DMS 273 (cell line): ENCODE results near the gene KIAA0232.
A peak's percentile ranks its signal among the peaks of the same experiment; 100 is the strongest.

Experiments used
- DNase-seq: peaks from one replicate; lab custom pipeline; 2025; ENCODE audit not compliant: unreplicated experiment; lab: John Stamatoyannopoulos, UW

The KIAA0232 gene

GRCh38 chr4:6782147-6782845, at the start of gene KIAA0232:
Gene KIAA0232, plus strand, starts transcription at chr4:6782727. Its CDS starts 41,727 bp downstream, at chr4:6824454.
- DNase-seq: peak; percentile 95

DNA sequence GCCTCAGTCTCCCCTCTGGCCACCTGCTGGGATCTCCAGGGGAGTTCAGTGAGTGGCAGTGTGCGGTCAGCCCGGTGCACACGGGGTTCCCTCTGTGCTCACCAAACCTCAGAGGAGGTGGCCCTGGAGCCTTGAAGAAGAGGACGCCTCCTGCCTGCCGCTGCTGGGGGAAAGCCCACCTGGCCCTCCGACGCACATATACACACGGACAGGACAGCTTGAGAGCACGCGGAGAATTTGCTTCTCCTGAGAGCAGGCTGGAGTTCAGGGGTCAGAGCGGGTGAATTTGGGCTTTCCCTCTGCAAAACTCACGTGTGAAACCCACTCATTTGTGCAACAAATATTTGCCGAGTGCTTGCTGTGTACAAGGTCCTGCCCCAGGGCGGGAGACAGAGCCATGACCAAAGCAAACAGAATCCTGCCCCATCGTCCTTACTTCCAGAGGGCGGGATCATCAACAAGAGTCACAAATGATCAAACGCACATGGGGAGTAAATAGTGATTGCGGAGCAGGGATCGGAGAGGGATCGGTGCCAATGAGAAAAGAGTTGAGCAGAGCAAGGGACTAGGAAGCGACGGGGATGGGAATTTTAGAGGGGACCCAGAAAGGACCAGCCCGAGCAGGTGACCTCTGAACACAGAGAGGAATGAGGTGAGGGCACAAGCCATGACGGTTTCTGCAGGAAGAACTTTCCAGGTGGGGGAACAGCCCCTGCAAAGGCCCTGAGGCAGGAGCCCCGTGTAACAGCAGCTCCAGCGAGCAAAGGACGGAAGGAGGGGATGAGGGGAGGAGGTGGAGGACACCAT, 49.0 kb upstream of the KIAA0232 start:
- no peak for DNase-seq

GRCh38 chr4:6734165-6734786, 48.3 kb upstream of the KIAA0232 start:
- DNase-seq: no peak

DNA sequence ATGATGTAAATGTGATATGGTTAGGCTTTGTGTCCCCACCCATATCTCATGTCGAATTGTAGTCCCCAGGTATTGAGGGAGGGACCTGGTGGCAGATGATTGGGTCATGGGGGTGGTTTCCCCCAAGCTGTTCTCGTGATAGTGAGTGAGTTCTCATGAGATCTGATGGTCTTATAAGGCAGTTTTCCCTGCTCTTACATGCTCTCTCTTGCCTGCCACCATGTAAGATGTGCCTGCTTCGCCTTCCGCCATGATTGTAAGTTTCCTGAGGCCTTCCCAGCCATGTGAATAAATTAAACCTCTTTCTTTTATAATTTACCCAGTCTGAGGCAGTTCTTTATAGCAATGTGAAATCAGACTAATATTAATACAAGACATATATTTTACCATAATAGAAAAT, 42.6 kb upstream of the KIAA0232 start:
- no peak for DNase-seq

- DNase-seq: no peak
Observed at GRCh38 chr4:6740347-6740746, 42.2 kb upstream of the KIAA0232 start.

DNA sequence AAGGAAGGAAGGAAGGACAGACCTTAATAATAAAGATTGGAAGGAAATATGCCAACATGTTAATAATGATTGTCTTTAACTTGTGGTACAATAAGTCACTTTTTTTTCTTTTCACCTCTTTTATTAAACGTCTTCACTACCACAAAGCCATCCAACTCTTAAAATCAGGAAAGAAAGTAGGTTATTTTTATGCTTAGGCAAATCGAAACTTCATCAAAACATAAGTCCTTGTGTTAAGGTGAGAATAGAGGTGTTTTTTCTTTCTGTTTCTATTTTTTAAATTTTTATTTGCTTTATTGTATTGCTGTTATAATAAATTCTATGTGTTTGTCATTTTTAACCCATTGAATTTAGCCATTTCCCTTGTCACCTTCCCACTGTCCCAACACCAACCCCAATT, 40.0 kb upstream of the KIAA0232 start:
- DNase-seq: no peak

- DNase-seq: no peak
Observed at GRCh38 chr4:6742989-6743388, 39.5 kb upstream of the KIAA0232 start.

GRCh38 chr4:6746721-6747293, 35.7 kb upstream of the KIAA0232 start:
- DNase-seq: no peak

- DNase-seq: peak; percentile 29
Observed at GRCh38 chr4:6747294-6748051, 35.1 kb upstream of the KIAA0232 start.

- DNase-seq: no peak
Observed at GRCh38 chr4:6748286-6748685, 34.2 kb upstream of the KIAA0232 start.

- no peak for DNase-seq
Observed at GRCh38 chr4:6749340-6750171, 33.0 kb upstream of the KIAA0232 start.

DNA sequence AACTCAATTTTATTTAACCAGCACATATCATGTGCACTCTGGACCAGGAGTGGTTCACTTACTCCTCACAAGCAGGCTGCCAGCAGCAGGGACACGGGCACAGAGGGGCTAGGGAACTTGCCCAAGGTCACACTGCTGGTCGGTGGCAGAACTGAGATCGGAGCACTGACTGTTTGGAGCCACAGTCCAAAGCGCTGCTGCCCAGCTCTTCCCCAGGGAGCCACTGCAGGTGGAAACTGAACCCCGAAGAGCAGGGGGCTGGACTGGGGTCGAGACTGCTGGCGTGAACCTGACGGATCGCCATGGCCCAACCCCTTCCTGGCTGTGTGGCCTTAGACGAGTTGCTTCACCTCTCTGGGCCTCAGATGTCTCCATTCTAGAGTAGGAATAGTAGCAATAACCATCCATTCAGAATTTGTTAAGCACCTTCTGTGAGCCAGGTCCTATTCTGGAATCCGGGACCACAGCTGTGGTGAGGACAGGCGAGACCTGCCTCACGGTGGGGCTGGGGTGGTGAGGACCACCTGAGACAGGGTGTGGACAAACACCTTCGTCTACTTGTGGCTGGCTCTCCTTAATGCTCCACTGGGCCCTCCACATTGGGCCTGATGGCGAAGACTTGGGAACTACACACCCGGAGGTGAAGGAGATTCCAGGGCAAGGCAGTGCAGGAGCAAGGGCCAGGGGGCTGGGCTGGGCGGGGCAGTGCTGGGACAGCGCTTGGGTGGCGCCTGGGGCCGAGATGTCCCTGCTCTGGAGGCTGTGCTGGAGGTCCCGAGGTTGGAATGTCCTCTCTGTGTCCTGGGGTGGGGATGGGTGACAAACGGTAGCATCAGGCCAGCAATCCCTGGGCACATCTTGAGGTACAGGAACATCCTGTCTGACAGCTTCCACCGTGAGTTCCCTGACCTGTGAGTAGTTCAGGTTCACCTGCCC, 32.0 kb upstream of the KIAA0232 start:
- no peak for DNase-seq

- DNase-seq: no peak
Observed at GRCh38 chr4:6751611-6752485, 30.7 kb upstream of the KIAA0232 start.

GRCh38 chr4:6752486-6752829, 30.1 kb upstream of the KIAA0232 start:
- DNase-seq: no peak

- DNase-seq: no peak
Observed at GRCh38 chr4:6753103-6753560, 29.4 kb upstream of the KIAA0232 start.

DNA sequence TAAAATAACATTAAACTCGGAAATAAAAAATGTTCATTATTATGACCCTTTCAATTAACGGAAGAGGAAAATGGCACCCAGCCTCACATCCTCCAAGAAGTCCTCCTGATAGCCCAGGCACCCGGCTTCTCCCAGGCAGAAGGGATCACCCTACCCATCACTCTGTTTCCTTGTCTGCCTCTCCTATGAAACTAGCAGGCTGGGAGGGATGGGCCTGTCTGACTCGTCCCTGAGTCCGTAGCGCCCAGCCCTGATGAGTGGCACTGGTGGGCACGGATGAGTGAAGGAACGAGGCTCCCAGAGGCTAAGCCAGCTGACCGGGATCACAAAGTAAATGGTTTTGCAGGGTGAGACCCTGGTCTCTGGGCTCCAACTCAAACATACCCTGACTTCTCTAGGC, 28.6 kb upstream of the KIAA0232 start:
- DNase-seq: no peak

DNA sequence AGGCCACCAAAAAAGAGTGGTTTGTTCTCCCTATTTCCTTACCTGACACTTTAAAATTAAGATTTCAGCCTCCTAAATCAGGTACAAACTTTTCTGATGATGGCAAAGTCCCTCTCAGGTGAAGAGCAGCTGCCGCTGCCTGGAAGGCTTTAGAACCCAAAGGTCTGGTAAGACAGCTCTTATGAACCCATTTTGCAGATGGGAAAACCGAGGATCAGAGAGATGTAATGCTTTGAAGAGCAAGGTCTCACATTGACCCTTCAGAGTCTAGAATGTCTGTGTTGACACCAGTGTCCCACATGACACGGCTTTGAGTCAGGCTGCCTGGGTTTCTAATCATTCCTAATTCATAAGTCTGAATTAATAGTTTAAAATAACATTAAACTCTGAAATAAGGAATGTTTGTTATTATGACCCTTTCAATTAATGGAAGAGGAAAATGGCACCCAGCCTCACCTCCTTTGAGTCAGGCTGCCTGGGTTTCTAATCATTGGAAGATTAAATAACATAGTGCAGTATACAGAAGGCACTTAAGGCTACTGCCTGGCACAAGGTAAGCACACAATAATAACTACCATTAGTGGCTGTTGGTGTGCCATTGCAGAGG, 27.9 kb upstream of the KIAA0232 start:
- no peak for DNase-seq
